Smooth muscle cell (in vitro differentiated cells): ENCODE data around the gene CEP112. TPM values are rescaled to one million over a fixed set of nuclear protein-coding genes. Genes with fewer than 3 reads are reported as not detected.

Source experiments
- DNase-seq: peaks from one replicate; lab custom pipeline; 2025; ENCODE audit not compliant: unreplicated experiment; lab: John Stamatoyannopoulos, UW
- H2AFZ ChIP-seq: fragments of 200-600 bp; sonication (generic); 2 replicates; pipeline ENCODE4 v1.6.0; 2016; ENCODE audit warnings: antibody characterized with exemption, low read depth, mild to moderate bottlenecking
- H3F3A ChIP-seq: fragments of 200-600 bp; sonication (generic); 2 replicates; pipeline ENCODE4 v1.6.0; 2017; ENCODE audit warnings: antibody characterized with exemption, low read depth
- H3K27ac ChIP-seq: fragments of 200-600 bp; sonication (generic); 2 replicates; pipeline ENCODE4 v1.5.1; 2016; ENCODE audit warnings: low read depth, mild to moderate bottlenecking
- H3K27me3 ChIP-seq: fragments of 200-600 bp; sonication (generic); 2 replicates; pipeline ENCODE4 v1.6.1; 2016; ENCODE audit warnings: low read depth, mild to moderate bottlenecking
- H3K36me3 ChIP-seq: fragments of 200-600 bp; sonication (generic); 2 replicates; pipeline ENCODE4 v1.5.1; 2016; ENCODE audit warnings: low read depth
- H3K4me1 ChIP-seq: fragments of 200-600 bp; sonication (generic); 2 replicates; pipeline ENCODE4 v1.5.1; 2016; ENCODE audit warnings: low read depth
- H3K4me2 ChIP-seq: fragments of 200-600 bp; sonication (generic); 2 replicates; pipeline ENCODE4 v1.6.0; 2016; ENCODE audit warnings: mild to moderate bottlenecking
- H3K4me3 ChIP-seq: fragments of 200-600 bp; sonication (generic); 2 replicates; pipeline ENCODE4 v1.5.1; 2016; ENCODE audit warnings: mild to moderate bottlenecking
- H3K79me2 ChIP-seq: fragments of 200-600 bp; sonication (generic); 2 replicates; pipeline ENCODE4 v1.6.0; 2016; ENCODE audit warnings: low read depth, mild to moderate bottlenecking
- H3K9ac ChIP-seq: fragments of 200-600 bp; sonication (generic); 2 replicates; pipeline ENCODE4 v1.6.0; 2016; ENCODE audit warnings: low read depth
- H3K9me3 ChIP-seq: fragments of 200-600 bp; sonication (generic); replicated peaks from 2 replicates; pipeline ENCODE4 v1.5.1; 2016; ENCODE audit warnings: low read depth
- H4K20me1 ChIP-seq: fragments of 200-600 bp; sonication (generic); 2 replicates; pipeline ENCODE4 v1.6.0; 2016; ENCODE audit warnings: low read depth
- CTCF ChIP-seq: fragments of 200-600 bp; sonication (generic); IDR thresholded peaks from 2 replicates; pipeline ENCODE4 v1.5.1; 2017; ENCODE audit warnings: borderline replicate concordance, mild to moderate bottlenecking, antibody characterized with exemption; ENCODE audit not compliant: insufficient read depth, poor library complexity, severe bottlenecking
- WGBS: methylation state at CpG from one replicate; pipeline ENCODE4 v1.1.7; 2016; ENCODE audit warnings: low lambda C conversion rate; 5-methylcytosine and 5-hydroxymethylcytosine counted together
- polyA plus RNA-seq: library from polyadenylated mRNA; unstranded; fragments of >200 nt; fragmentation: Nextera tagmentation; extraction: Ambion mirVana; gene quantifications from 2 replicates; pipeline ENCODE4 v1.2.1, GENCODE V29; 2016
- total RNA-seq: library from RNA; depleted of rRNA; stranded (reverse); fragments of >200 nt; gene quantifications from 2 replicates; pipeline ENCODE4 v1.2.3, GENCODE V29; 2014

CEP112 gene
- total and polyA plus RNA-seq, 2 experiments from 2014 or later: 8.3 to 9.9 TPM

GRCh38 chr17:65930140-65930730 is 261.7 kb downstream of the CEP112 start:
- DNase-seq: no peak
- 76% methylated on average over 2 of the region's 2 CpGs for WGBS

GRCh38 chr17:65926599-65926998 is 265.3 kb downstream of the CEP112 start:
- 96% methylated on average over 5 of the region's 5 CpGs for WGBS
- no peak for DNase-seq
- no peak overlapping the region for H3K4me2 ChIP-seq
- no peaks in the 10 kb centered on the region for H3K9me3 ChIP-seq
- H3K27me3 ChIP-seq: no peaks in the 10 kb centered on the region
- no peaks in the 10 kb centered on the region for H3K36me3 ChIP-seq
- no peaks in the 10 kb centered on the region for H4K20me1 ChIP-seq
- no peak overlapping the region for H3K9ac ChIP-seq
- H3K27ac ChIP-seq: no peak overlapping the region
- no peaks in the 10 kb centered on the region for H3K4me1 ChIP-seq
- H3K4me3 ChIP-seq: no peak overlapping the region
- TF ChIP-seq CTCF: no peak
- no peak overlapping the region for H2AFZ ChIP-seq
- H3F3A ChIP-seq: no peaks in the 10 kb centered on the region
- no peaks in the 10 kb centered on the region for H3K79me2 ChIP-seq

More at GRCh38 chr17:65930140-65930730, 261.7 kb downstream of the CEP112 start:
- Histone ChIP-seq H3K4me1 (no peaks in the 10 kb centered on the region), H3K79me2 (peaks cover 2% of the 10 kb centered on the region), H3K4me3 (no peak overlapping the region), H4K20me1 (no peaks in the 10 kb centered on the region), H3F3A (no peaks in the 10 kb centered on the region), H3K9ac (no peak overlapping the region), H3K36me3 (peaks cover 10% of the 10 kb centered on the region), H3K4me2 (no peak overlapping the region), H3K9me3 (peaks cover 3% of the 10 kb centered on the region), H3K27me3 (no peaks in the 10 kb centered on the region), H2AFZ (no peak overlapping the region), H3K27ac (no peak overlapping the region)
- no peak for TF ChIP-seq CTCF

- Histone ChIP-seq H3K9me3 (no peaks in the 10 kb centered on the region), H3K4me2 (no peak overlapping the region), H4K20me1 (no peaks in the 10 kb centered on the region), H3F3A (no peaks in the 10 kb centered on the region), H3K27me3 (no peaks in the 10 kb centered on the region), H3K4me3 (no peak overlapping the region), H3K9ac (no peak overlapping the region), H3K4me1 (no peaks in the 10 kb centered on the region), H2AFZ (no peak overlapping the region), H3K27ac (no peak overlapping the region), H3K36me3 (no peaks in the 10 kb centered on the region), H3K79me2 (no peaks in the 10 kb centered on the region)
- 94% methylated on average over 8 of the region's 8 CpGs for WGBS
- TF ChIP-seq CTCF: no peak
- no peak for DNase-seq
Observed at GRCh38 chr17:65925606-65926307, 266.2 kb downstream of the CEP112 start.
